ENCODE results near the gene PRSS22. TPM values are rescaled to one million over a fixed set of nuclear protein-coding genes. Genes with fewer than 3 reads are reported as not detected.

Gene PRSS22
- polyA plus RNA-seq, 1 of the 3 experiments (the other 2 are of a cell fraction) = not detected

- ChIA-PET CTCF (interaction anchor here (3.0 kb wide), 1 partner anchor 22 kb away, joined by 11 read pairs; no protein-coding TSS in a partner anchor), POLR2A (no interaction called here)
- no peak overlapping the region for H2AFZ ChIP-seq (ENCODE audit: low read depth)
- H4K20me1 ChIP-seq (ENCODE audit: insufficient read depth) = no peaks in the 10 kb centered on the region
- no peaks in the 10 kb centered on the region for H3K79me2 ChIP-seq (ENCODE audit: insufficient read depth)
- H3K27me3 ChIP-seq (ENCODE audit: insufficient read depth) = peaks cover 5% of the 10 kb centered on the region; the same call in 1 of the 2 replicates
- no peak for DNase-seq
- H3K9ac ChIP-seq = no peak overlapping the region
- WGBS (ENCODE audit: low lambda C conversion rate) = 48% methylated on average over 3 of the region's 3 CpGs
- H3K9me2 ChIP-seq = no peaks in the 10 kb centered on the region
- H3K27ac ChIP-seq (ENCODE audit: low read depth in 2 of 2, low read length in 1 of 2) = no peak overlapping the region
- TF ChIP-seq POLR2AphosphoS5 (IDR thresholded peaks at IDR 0.05; ENCODE audit: low read depth, low read length) (no peak), ZBTB33 (IDR thresholded peaks at IDR 0.05; ENCODE audit: borderline replicate concordance, low read depth) (no peak), EP300 (IDR thresholded peaks at IDR 0.05; ENCODE audit: borderline replicate concordance in 1 of 2, low read depth in 1 of 2, low read length in 1 of 2) (no peak), YY1 (IDR thresholded peaks at IDR 0.05; ENCODE audit: low read depth) (no peak), FOXM1 (IDR thresholded peaks at IDR 0.05; ENCODE audit: low read depth) (no peak), GATA2 (CRISPR knock-in tag; IDR thresholded peaks at IDR 0.05) (no peak), SIN3A (IDR thresholded peaks at IDR 0.05; ENCODE audit: borderline replicate concordance, low read depth, low read length) (no peak), TAF1 (IDR thresholded peaks at IDR 0.05; ENCODE audit: borderline replicate concordance, low read depth, low read length) (no peak), FOSL2 (IDR thresholded peaks at IDR 0.05; ENCODE audit: borderline replicate concordance, low read depth) (no peak), ELF1 (IDR thresholded peaks at IDR 0.05) (no peak), IRF3 (IDR thresholded peaks at IDR 0.05; ENCODE audit: low read depth, low read length) (no peak), NRF1 (IDR thresholded peaks at IDR 0.05; ENCODE audit: low read depth, low read length) (no peak), RXRA (IDR thresholded peaks at IDR 0.05; ENCODE audit: borderline replicate concordance, low read depth) (no peak), USF1 (IDR thresholded peaks at IDR 0.05; ENCODE audit: borderline replicate concordance, low read depth) (no peak), CHD2 (IDR thresholded peaks at IDR 0.05; ENCODE audit: low read length, partially characterized antibody) (no peak)
- H3K4me1 ChIP-seq (ENCODE audit: control insufficient read depth in 1 of 2, insufficient read depth in 2 of 2, low read depth in 1 of 2, low read length in 1 of 2) = no peaks in the 10 kb centered on the region; a peak in 1 of 4 replicates
- H3K4me2 ChIP-seq = no peak overlapping the region
- no peaks in the 10 kb centered on the region for H3K36me3 ChIP-seq (replicated peaks in 1 of 2; ENCODE audit: control insufficient read depth in 1 of 2, insufficient read depth in 2 of 2, low read length in 1 of 2)
- no peak overlapping the region for H3K4me3 ChIP-seq (ENCODE audit: low read depth in 2 of 2, low read length in 1 of 2)
- H3K9me3 ChIP-seq = no peaks in the 10 kb centered on the region
- no peaks in the 10 kb centered on the region for H3F3A ChIP-seq (replicated peaks; ENCODE audit: insufficient read depth)
Measured at GRCh38 chr16:2846511-2847310, 11.3 kb downstream of the PRSS22 start.

Data from SK-N-SH (cell line).